HEK293T (cell line): ENCODE measurements around the gene TK2.

Source experiments
- ARNT ChIP-seq: fragments of 450-650 bp; IDR thresholded peaks from 2 replicates; pipeline ENCODE4 v1.6.1; 2017; ENCODE audit warnings: mild to moderate bottlenecking
- BHLHE40 ChIP-seq: fragments of 450-650 bp; IDR thresholded peaks from 2 replicates; pipeline ENCODE4 v1.6.1; 2016; ENCODE audit warnings: mild to moderate bottlenecking, moderate library complexity, borderline replicate concordance
- FOXK2 ChIP-seq: fragments of 450-650 bp; IDR thresholded peaks from 2 replicates; pipeline ENCODE4 v1.6.1; 2016; ENCODE audit warnings: mild to moderate bottlenecking
- FOXM1 ChIP-seq: fragments of 450-650 bp; IDR thresholded peaks from 2 replicates; pipeline ENCODE4 v1.6.1; 2017; ENCODE audit warnings: mild to moderate bottlenecking, borderline replicate concordance
- SP1 ChIP-seq: fragments of 450-650 bp; IDR thresholded peaks from 2 replicates; pipeline ENCODE4 v1.6.1; 2017
- SUZ12 ChIP-seq: fragments of 450-650 bp; IDR thresholded peaks from 2 replicates; pipeline ENCODE4 v1.6.1; 2016; ENCODE audit warnings: mild to moderate bottlenecking
- TARDBP ChIP-seq: fragments of 450-650 bp; IDR thresholded peaks from 2 replicates; pipeline ENCODE4 v1.6.1; 2016

- TF ChIP-seq SP1 (no peak), TARDBP (no peak), FOXK2 (no peak), FOXM1 (no peak), SUZ12 (no peak), ARNT (no peak), BHLHE40 (no peak)
Measured at GRCh38 chr16:66551788-66552285, 1.9 kb upstream of the TK2 start.
